HEK293T (cell line): ENCODE measurements around the gene GJA8.
"Not testable (repeated sequence)": the region's sequence is repeated elsewhere in the genome, so short reads cannot be mapped to it uniquely, and the experiment has no call there.

Source experiments
- ARNT ChIP-seq: fragments of 450-650 bp; IDR thresholded peaks from 2 replicates; pipeline ENCODE4 v1.6.1; 2017; ENCODE audit warnings: mild to moderate bottlenecking
- BHLHE40 ChIP-seq: fragments of 450-650 bp; IDR thresholded peaks from 2 replicates; pipeline ENCODE4 v1.6.1; 2016; ENCODE audit warnings: mild to moderate bottlenecking, moderate library complexity, borderline replicate concordance
- CTBP1 ChIP-seq: fragments of 450-650 bp; IDR thresholded peaks from 2 replicates; pipeline ENCODE4 v1.6.1; 2016; ENCODE audit warnings: borderline replicate concordance
- ELF4 ChIP-seq: fragments of 450-650 bp; IDR thresholded peaks from 2 replicates; pipeline ENCODE4 v1.6.1; 2017; ENCODE audit warnings: antibody characterized with exemption
- FOXA1 ChIP-seq: fragments of 450-650 bp; IDR thresholded peaks from 2 replicates; pipeline ENCODE4 v1.6.1; 2016; ENCODE audit warnings: mild to moderate bottlenecking
- FOXK2 ChIP-seq: fragments of 450-650 bp; IDR thresholded peaks from 2 replicates; pipeline ENCODE4 v1.6.1; 2016; ENCODE audit warnings: mild to moderate bottlenecking
- L3MBTL2 ChIP-seq: fragments of 450-650 bp; conservative IDR thresholded peaks from 2 replicates; pipeline ENCODE4 v1.6.1; 2016; ENCODE audit warnings: mild to moderate bottlenecking
- LEF1 ChIP-seq: fragments of 450-650 bp; IDR thresholded peaks from 2 replicates; pipeline ENCODE4 v1.6.1; 2017; ENCODE audit warnings: mild to moderate bottlenecking, borderline replicate concordance
- NFRKB ChIP-seq: fragments of 450-650 bp; IDR thresholded peaks from 2 replicates; pipeline ENCODE4 v1.6.1; 2016; ENCODE audit warnings: mild to moderate bottlenecking, moderate library complexity
- SP1 ChIP-seq: fragments of 450-650 bp; IDR thresholded peaks from 2 replicates; pipeline ENCODE4 v1.6.1; 2017
- SUZ12 ChIP-seq: fragments of 450-650 bp; IDR thresholded peaks from 2 replicates; pipeline ENCODE4 v1.6.1; 2016; ENCODE audit warnings: mild to moderate bottlenecking
- TARDBP ChIP-seq: fragments of 450-650 bp; IDR thresholded peaks from 2 replicates; pipeline ENCODE4 v1.6.1; 2016
- TF ChIP-seq, protein P1 (sequence below): fragments of 450-650 bp; IDR thresholded peaks from 2 replicates; pipeline ENCODE4 v1.6.1; 2016

DNA sequence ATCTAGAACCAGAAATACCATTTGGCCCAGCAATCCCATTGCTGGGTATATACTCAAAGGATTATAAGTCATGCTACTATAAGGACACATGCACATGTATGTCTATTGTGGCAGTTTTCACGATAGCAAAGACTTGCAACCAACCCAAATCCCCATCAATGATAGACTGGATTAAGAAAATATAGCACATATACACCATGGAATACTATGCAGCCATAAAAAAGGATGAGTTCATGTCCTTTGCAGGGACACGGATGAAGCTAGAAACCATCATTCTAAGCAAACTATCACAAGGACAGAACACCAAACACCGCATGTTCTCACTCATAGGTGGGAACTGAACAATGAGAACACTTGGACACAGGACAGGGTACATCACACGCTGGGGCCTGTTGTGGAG lies 35.4 kb upstream of the GJA8 start:
- TF ChIP-seq LEF1, SP1, FOXK2, BHLHE40, SUZ12, FOXA1, CTBP1, L3MBTL2, ELF4, ARNT, NFRKB, TARDBP: not testable (repeated sequence)
- TF ChIP-seq, protein P1, sequence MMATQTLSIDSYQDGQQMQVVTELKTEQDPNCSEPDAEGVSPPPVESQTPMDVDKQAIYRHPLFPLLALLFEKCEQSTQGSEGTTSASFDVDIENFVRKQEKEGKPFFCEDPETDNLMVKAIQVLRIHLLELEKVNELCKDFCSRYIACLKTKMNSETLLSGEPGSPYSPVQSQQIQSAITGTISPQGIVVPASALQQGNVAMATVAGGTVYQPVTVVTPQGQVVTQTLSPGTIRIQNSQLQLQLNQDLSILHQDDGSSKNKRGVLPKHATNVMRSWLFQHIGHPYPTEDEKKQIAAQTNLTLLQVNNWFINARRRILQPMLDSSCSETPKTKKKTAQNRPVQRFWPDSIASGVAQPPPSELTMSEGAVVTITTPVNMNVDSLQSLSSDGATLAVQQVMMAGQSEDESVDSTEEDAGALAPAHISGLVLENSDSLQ = not testable (repeated sequence)
